HL-60/S4 (cell line): ENCODE measurements around the gene LYPD6B.
"Not testable (repeated sequence)": the region's sequence is repeated elsewhere in the genome, so short reads cannot be mapped to it uniquely, and the experiment has no call there.

Experiments used
- in situ Hi-C: fragments of 300-500 bp; cut with MboI; formaldehyde crosslinking; loops from 2 replicates; pipeline ENCODE4 v1.14.3; 2022; ENCODE audit warnings: low sequenced_read_pairs

Gene LYPD6B

GRCh38 chr2:149246186-149246585 is 207.7 kb downstream of the LYPD6B start:
- in situ Hi-C loops: no loop called here

- in situ Hi-C loops: not testable (repeated sequence)
These were observed 212.9 kb downstream of the LYPD6B start for GRCh38 chr2:149251436-149251835.

- in situ Hi-C loops: not testable (repeated sequence)
These were observed 218.4 kb downstream of the LYPD6B start for GRCh38 chr2:149256877-149257276.

GRCh38 chr2:149258531-149258930 is 220.0 kb downstream of the LYPD6B start:
- in situ Hi-C loops: no loop called here

GRCh38 chr2:149259136-149259535 is 220.6 kb downstream of the LYPD6B start:
- in situ Hi-C loops: no loop called here

GRCh38 chr2:149261692-149262091 is 223.2 kb downstream of the LYPD6B start:
- in situ Hi-C loops: no loop called here
